GM12872 (cell line): Measurements from ENCODE around the gene MLPH.

Experiments used
- TF ChIP-seq, protein P1 (sequence below): IDR thresholded peaks from 3 replicates; pipeline ENCODE4 v1.5.1; 2011; ENCODE audit warnings: low read depth, mild to moderate bottlenecking, low read length, moderate library complexity; ENCODE audit not compliant: insufficient read depth

Gene MLPH

DNA sequence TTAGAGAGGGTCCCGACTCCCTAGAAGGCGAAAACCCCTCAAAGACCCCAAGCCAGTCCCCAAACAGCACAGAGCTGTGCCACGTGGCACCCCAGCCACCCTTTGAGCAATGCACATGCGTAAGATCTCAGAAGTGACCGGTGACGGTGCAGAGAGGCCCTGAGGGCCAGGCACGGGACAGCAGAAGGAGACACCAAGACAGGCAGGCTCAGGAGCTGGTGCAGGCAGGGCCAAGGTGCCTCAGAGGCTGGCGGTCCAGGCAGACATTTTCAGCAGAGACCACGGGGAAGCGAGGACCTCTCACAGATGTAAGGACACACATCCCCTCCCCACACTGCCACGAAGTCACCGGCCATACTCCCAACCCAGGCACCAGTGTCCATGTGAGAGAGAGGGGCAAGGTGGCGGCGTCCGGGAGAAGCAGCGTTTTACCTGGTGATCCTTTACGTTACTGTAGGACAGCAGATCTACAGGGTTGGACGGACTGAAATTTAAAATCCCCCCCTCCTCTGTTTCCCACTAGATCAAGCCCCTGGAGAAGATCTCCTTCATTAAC lies 105.5 kb downstream of the MLPH start:
- TF ChIP-seq, protein P1, sequence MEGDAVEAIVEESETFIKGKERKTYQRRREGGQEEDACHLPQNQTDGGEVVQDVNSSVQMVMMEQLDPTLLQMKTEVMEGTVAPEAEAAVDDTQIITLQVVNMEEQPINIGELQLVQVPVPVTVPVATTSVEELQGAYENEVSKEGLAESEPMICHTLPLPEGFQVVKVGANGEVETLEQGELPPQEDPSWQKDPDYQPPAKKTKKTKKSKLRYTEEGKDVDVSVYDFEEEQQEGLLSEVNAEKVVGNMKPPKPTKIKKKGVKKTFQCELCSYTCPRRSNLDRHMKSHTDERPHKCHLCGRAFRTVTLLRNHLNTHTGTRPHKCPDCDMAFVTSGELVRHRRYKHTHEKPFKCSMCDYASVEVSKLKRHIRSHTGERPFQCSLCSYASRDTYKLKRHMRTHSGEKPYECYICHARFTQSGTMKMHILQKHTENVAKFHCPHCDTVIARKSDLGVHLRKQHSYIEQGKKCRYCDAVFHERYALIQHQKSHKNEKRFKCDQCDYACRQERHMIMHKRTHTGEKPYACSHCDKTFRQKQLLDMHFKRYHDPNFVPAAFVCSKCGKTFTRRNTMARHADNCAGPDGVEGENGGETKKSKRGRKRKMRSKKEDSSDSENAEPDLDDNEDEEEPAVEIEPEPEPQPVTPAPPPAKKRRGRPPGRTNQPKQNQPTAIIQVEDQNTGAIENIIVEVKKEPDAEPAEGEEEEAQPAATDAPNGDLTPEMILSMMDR: no peak

DNA sequence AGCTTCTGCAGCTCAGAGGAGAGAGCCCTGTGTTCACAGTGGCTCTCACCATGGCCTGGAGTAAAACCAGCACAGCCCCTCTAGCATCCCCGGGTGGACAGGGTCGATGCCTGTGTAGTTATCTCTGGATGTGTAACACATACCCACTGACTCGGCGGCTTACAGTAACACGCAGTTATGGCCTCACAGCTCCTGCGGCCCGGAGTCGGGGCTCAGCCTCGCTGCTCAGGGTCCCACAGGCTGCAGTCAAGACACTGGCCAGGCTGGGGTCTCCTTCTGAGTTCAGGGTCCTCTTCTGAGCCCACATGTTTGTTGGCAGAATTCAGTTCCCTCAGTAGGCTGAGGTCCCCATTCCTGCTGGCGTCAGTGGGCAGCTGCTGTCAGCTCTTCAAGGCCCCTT lies 106.0 kb downstream of the MLPH start:
- TF ChIP-seq, protein P1: no peak

DNA sequence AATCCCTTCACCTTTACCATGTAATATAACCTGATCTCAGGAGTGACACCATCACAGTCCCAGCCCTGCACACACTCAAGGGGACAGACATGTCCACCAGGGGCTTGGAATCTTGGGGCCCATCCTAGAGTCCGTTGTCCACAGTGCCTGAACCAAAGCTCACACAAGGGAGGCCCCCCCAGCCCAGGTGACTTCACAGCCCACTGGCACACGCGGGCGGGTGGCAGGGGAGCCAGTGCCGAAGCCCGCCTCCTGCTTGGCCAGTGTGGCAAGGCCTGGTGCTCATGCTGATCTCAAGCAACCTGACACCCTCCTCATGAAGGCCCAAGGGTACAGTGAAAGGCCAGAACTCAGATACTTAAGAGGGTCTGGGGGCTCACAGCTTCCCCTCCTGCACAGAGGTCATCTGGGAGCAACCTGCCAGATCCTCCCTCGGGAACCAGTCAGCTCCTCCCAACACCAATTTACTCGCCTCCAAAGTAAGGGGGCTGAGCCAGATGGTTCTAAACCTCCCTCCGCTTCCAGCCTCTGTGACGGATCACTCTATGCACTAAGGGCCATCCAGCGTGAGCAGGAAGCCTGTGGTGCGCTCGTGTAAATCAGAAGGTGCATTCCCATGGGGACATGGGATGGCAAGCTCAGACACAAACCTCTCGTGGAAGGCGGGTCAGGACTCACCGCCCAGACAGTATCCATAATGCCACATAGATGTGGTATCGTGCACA lies 106.7 kb downstream of the MLPH start:
- TF ChIP-seq, protein P1: no peak

DNA sequence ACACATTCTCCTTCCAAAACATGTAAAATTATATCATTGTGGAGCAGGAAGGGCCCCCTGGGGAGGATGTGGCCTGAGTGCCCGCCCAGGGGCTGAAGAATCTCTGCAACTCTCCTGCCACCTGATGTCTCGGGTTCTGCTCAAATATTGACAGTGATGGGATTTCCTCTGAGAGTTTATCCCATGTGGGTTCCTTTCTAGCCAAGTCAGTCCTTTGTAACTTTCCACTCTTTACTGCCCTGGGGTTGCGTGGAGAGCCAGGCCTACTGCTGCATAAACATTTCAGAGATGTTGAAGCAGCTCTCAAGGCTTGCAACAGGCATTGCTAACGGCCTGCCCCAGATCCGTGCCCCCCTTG lies 107.4 kb downstream of the MLPH start:
- TF ChIP-seq, protein P1: no peak

DNA sequence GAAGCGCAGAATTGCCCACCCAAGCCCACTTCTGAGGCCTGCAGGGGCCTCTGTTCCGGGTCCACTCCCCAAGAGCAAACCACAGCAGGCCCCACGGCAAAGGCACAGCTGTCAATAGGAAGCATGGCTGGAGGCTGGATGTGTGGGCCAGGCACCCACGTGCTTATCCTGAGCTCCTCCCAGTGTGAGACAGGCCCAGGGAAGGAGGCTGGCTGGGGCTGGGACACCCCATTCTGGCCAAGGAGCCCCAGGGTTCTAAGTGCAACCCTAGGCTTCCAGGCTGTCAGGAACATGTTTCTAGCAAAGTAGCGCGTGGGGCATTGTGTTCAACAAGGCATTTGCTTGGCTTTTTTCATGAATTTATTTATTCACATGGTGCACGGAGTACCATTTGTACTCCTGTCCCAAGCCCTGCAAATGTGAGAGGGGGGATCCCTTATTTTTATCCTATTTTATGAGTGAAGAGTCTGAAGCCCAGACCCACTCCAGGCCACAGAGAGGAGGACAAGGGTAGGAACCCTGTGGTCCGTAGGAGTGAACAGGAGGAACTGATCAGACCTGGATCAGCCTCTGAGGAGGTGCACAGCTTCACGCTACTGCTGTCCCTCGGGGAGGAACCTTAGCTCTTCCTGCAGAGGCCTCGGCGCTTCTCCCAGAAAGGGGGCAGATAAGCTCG lies 109.6 kb downstream of the MLPH start:
- TF ChIP-seq, protein P1: no peak

DNA sequence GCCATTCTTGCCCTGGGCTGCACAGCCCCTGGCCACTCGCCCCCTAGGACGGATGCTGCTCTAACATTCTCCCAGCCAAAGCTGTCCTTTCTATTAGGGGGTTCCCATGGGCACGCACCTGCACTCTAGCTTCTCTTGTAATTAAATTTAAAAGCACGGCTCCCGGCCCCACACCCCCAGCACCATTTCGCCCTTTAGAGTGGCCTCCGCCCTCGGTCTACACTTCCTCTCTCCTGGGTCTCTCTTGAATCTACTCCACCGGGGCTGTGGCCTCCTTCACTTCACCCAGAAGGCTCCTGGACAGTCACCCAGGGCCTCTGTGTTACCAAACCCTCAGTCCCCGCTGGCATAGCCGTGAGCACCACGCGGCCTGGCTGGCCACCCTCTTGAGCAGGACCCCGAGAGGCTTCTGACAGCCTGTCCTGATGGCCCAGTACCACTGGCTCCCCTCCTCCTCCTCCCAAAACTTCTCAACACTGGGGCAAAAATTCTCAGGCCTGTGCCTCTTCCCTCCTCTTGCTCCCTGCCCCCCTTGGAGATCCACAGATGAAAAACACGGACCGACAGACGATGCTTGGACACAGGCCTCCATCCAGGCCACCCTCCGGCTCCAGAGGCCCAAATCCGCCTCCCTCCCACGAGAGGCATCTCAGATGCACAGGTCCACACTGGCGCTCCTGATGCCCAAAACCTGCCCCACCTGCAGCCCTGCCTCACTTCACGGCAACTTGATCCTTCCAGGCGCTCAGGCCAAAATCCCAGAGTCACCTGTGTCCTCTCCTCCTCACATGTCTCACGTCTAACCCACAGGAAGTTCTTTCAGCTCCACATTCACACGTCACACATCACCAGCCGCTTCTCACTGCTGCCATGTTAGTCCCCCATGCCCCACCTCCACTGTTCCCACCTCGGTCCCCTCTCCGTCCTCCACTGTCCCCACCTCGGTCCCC lies 110.4 kb downstream of the MLPH start:
- TF ChIP-seq, protein P1: no peak
